Stimulated activated CD4-positive, alpha-beta T cell treated with anti-CD3 and anti-CD28 coated beads, TNF-alpha, amount 100 ng/mL, for 48 hours (primary cell): Measurements from ENCODE around the gene AGGF1.
"Not testable (repeated sequence)": the region's sequence is repeated elsewhere in the genome, so short reads cannot be mapped to it uniquely, and the experiment has no call there.

Experiments used
- DNase-seq, 3 donors: peaks; one replicate each; pipeline ENCODE4 v3.0.0-alpha.2; 2020; ENCODE audit warnings: low read depth in 3 of 3

Gene AGGF1

GRCh38 chr5:77030097-77031071 lies at the start of gene AGGF1:
TSS of gene AGGF1 (plus strand) at chr5:77030404. CDS start at chr5:77030767, 363 bp downstream.
- peak; percentile 79 to 88 (median 85) for DNase-seq

- DNase-seq, result no peak
These were observed 49.6 kb upstream of the AGGF1 start for GRCh38 chr5:76980518-76981144.

GRCh38 chr5:76982450-76982849 lies 47.8 kb upstream of the AGGF1 start:
- DNase-seq, result no peak

GRCh38 chr5:76983468-76983867 lies 46.7 kb upstream of the AGGF1 start:
- DNase-seq, result no peak

GRCh38 chr5:76986825-76987526 lies 43.2 kb upstream of the AGGF1 start:
- no peak for DNase-seq

- no peak for DNase-seq
These were observed 39.2 kb upstream of the AGGF1 start for GRCh38 chr5:76990899-76991459.

GRCh38 chr5:76993436-76993835 lies 36.8 kb upstream of the AGGF1 start:
- DNase-seq, result not testable (repeated sequence)

GRCh38 chr5:76994337-76994736 lies 35.9 kb upstream of the AGGF1 start:
- DNase-seq, result no peak

- not testable (repeated sequence) for DNase-seq
These were observed 32.0 kb upstream of the AGGF1 start for GRCh38 chr5:76998251-76998650.

GRCh38 chr5:76999451-76999850 lies 30.8 kb upstream of the AGGF1 start:
- DNase-seq, result no peak

GRCh38 chr5:77003246-77003645 lies 27.0 kb upstream of the AGGF1 start:
- no peak for DNase-seq

GRCh38 chr5:77006124-77006523 lies 24.1 kb upstream of the AGGF1 start:
- DNase-seq, result no peak

GRCh38 chr5:77008413-77008812 lies 21.8 kb upstream of the AGGF1 start:
- no peak for DNase-seq

GRCh38 chr5:77010243-77010642 lies 20.0 kb upstream of the AGGF1 start:
- DNase-seq, result no peak

GRCh38 chr5:77011498-77011897 lies 18.7 kb upstream of the AGGF1 start:
- DNase-seq, result no peak

- DNase-seq, result no peak
These were observed 17.6 kb upstream of the AGGF1 start for GRCh38 chr5:77012601-77013000.

- no peak for DNase-seq
These were observed 14.2 kb upstream of the AGGF1 start for GRCh38 chr5:77015938-77016569.

- DNase-seq, result no peak
These were observed 13.2 kb upstream of the AGGF1 start for GRCh38 chr5:77016962-77017361.

- DNase-seq, result no peak
These were observed 12.5 kb upstream of the AGGF1 start for GRCh38 chr5:77017668-77018067.

- DNase-seq, result no peak
These were observed 7.4 kb upstream of the AGGF1 start for GRCh38 chr5:77022511-77023417.
